Hematopoietic multipotent progenitor cell treated with erythropoietin and hydrocortisone succinate and interleukin-3 and kit ligand, for 17 days (in vitro differentiated cells): ENCODE data around the gene GTPBP2.
"Not testable (repeated sequence)": the region's sequence is repeated elsewhere in the genome, so short reads cannot be mapped to it uniquely, and the experiment has no call there.

ENCODE experiments used
- DNase-seq: peaks from one replicate; pipeline ENCODE4 v3.0.0-alpha.2; 2015; ENCODE audit warnings: low spot score

The GTPBP2 gene, protein sequence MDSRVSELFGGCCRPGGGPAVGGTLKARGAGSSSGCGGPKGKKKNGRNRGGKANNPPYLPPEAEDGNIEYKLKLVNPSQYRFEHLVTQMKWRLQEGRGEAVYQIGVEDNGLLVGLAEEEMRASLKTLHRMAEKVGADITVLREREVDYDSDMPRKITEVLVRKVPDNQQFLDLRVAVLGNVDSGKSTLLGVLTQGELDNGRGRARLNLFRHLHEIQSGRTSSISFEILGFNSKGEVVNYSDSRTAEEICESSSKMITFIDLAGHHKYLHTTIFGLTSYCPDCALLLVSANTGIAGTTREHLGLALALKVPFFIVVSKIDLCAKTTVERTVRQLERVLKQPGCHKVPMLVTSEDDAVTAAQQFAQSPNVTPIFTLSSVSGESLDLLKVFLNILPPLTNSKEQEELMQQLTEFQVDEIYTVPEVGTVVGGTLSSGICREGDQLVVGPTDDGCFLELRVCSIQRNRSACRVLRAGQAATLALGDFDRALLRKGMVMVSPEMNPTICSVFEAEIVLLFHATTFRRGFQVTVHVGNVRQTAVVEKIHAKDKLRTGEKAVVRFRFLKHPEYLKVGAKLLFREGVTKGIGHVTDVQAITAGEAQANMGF

DNA sequence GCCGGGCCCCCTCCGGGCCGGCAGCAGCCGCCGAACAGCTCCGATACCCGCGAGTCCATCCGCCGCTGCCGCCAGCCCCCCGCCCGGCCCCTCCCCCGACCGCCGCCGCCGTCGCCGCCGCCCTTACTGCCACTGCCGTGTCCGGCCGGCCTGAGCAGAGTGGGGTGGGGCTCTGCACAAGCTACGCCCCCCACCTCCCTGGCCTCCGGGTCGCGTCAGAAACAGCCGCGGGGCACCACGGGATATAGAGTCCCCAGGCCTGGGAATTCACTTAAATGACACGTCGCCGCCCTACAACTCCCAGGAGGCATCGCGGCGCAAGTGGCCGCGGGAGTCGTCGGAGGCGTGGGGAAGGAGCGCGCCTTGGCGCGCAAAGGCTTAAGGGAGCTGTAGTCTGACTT lies at the start of gene GTPBP2:
Gene GTPBP2 (minus strand): TSS at position 161 of the 401 bp plus-strand sequence. CDS start 102 bp downstream, at position 59.
- peak; percentile 97 for DNase-seq

DNA sequence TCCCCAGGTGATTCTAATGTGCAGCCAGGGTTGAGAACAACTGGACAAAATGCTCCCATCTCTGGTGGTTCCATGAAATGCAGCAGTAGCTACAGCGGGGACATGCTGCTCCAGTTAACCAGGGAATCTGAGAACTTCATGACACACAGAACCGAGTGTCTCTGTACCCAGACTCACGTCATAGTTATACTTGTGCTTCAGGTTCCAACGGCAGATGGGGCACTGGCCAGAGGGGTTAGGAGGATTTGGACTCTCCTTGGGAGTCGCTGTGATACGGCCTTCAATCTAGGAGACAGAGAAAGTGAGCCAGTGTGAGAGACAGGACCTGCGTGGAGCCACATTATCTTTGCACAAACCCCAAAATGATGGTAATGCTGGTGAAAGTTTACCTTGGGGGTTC lies 49.3 kb upstream of the GTPBP2 start:
- no peak for DNase-seq

DNA sequence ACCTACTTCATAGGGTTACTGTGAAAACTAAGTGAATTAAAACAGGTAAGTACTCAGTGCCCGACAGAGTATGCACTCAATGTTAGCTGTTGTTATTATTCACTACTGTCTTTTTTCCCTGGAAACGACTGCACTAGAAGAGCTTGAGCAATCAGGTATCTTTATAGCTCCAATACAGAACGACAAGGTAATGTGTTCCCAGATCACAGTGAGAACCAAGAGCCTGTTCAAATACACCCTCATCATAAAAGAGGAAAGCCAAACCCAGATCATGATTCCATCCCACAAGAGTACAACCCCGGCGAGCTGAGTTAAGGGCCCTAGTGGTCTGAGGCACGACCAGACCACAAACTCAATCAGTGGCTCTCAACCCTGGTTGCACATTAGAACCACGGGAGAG lies 48.7 kb upstream of the GTPBP2 start:
- no peak for DNase-seq

DNA sequence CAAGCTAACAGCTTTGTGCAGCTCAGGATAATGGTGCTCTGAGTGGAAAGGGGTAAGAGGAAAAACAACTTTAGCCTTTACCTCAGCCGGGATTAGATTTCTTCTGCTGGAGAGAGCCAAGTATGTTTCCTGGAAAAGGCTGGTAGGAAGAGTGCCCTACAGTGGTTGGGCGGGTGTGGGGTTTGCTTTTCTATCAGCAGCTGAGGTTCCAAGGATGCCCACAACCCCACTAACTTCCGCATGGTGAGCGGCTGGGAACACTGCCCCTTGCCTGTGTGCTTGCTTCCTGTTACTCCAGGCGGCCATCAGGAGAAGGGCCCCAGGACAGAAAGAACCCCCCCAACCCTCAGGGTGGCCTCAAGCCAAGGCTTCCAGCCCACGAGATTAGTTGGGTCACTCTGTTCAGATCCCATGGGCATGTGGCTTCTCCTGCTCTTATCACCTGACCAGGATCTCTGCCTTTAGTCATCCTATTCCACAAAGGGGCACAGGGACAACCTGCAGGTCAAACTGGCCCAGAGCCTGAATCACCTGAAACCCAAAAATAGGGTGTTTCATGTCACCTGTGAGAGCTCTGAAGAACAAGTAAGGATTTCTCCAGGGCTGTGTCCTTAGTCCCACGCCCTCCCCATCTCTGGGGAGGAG lies 48.0 kb upstream of the GTPBP2 start:
- no peak for DNase-seq

DNA sequence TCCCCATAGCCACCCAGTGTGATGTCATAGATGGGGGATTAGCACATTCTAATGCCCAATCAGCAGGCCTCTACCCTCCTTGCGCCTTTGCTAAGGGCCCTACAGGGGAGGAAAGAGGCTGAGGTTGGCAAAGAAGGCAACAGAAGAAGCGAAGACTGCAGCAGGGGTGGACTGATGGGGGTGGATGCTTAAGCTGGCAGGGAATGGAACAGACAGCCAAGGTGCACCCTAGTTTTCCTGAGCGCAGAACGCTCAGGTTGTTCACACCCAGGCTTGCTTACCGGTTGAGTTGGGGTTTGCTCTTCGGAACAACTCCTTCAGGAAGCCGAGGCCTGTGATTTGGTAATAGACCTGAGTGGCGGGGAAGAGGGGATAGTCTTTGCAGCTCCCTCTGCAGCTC lies 45.9 kb upstream of the GTPBP2 start:
- DNase-seq = no peak

DNA sequence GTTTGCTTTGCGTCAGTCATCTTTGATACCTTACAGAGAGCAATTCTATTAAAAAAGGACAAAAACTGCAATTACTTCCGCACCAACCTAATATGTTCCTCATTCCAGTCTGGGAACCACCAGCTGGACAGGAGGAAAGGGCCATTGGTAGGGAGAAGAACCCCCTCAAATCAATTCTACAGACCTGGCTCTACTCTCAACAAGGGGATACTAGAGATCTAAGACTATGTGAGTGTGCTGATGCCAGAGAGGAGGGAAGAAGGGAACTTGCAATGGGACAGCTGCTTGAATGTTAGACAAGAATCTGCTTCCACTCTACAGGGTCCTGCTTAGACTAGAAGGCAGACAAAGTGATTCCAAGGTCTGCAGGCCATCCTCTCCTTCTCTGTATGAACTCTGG lies 45.2 kb upstream of the GTPBP2 start:
- no peak for DNase-seq

DNA sequence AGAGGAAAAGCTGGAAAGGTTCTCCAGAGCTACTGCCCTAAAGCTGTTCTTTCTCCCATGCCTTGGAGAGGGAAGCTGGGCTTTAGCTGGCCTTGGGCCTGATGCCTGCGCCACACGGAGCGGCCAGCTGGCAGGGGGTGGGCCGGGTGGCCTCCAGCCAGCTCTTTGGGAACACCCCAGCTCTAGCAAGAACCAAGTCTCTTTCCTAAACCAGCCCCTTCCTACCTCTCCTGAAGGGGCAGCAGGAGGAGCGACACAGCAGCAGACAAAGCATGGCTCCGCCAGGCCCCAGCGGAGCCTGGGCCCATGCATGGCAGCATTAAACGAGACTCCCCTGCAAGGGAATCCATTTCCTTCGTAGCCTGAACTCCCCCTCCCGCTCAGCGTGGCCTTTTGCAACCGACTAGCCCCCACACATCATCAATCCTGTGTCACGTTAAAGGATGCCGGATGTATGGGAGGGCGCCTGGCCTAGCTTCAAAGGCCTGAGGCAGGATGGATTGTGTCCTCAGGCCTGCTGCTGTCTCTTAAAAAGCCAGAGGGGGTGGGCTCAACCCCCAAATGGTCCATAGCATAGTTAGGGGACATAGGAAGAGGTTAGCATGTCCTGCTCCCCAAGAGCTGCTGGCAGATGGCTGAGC lies 44.5 kb upstream of the GTPBP2 start:
- DNase-seq = no peak

DNA sequence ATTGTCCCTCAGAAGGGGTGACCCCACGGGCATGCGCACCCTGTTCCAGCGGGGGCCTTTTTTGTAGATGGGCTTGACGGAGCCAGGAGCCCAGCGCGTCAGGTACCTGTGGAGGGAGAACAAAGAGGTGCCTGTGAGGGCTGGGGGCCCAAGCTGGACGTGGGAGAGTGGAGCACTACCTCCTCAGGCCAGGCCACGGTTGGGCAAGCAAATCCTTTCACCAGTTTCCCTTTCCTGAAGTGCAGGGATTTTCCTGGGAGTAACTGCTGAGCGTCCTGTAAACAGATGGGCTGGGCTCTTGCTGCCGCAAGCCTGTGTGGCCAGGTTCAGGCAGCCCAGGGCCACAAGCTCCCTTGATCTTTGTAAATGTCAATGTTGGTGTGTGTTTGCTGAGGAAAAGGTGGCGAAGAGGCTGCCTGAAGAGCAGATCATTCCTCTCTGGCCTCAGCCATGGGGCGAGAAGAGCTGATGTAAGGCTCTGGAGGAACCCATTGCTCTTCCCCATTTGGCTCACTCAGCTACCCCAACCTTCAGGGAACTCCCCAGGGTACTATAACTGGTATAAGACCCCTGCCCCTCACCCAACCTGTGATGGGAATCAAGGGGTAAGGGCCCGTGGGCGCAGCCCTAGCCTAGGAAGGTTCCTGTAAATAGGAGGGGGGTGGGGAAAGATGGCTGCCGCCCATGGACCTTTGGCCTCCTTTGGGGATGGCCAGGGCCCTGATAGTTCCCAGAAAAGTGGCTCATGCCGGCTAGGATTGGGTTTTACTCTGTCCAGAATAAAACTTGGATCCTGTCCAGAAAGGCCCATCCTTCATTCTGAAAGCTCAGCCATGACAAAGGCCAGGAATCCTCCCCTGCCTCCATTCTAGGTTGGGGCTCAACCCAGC lies 43.0 kb upstream of the GTPBP2 start:
- DNase-seq = no peak

DNA sequence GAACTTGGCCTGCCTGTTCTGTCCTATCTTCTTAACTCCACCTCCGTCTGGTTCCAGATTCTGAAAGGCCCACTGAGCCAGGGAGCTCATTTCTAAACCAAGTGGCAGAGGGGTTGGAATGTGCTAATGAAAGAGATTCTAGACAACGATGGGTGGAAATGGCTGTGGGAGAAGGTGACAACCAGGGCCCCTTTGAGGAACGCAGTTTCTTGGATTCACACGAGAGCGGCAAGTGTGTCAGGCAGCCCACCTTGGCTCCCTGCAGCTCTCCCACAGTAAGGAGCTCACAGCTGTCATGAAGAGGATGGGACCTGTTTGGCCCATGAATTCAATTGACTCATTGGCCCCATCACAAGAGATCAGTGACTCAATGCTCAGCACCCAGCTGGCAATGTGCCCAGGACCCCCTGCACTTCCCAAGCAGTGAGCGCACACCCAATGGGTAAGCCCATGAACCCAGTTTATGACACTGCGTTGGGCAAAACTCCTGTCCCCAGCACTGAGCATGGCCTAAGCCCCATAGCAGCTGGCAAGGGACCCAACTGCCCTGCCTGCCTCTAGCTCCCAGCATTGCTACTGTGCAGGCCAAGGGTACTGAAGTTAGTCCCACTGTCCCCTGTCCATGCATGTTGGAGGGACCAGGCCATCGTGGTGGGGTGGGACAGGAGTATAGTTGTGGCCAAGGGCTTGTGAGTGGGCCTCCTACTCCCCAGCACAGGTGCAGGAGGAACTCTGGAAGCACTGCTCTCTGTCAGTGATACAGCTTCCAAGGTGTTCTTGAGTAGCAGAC lies 42.1 kb upstream of the GTPBP2 start:
- DNase-seq = no peak

DNA sequence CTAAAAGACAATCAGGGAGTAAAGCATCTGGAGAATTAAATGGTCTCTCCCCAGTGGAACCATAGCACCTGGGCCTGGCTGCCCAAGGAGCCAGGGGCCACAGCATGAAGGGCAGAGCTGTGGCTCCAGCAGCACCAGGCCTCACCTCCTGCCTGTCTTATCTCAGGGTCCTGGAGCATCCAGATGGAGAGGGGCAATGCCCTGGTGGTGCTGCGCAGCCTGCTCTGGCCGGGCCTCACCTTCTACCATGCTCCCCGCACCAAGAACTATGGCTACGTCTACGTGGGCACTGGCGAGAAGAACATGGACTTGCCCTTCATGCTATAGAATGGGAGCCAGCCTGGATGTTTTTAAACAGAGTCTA lies 41.5 kb upstream of the GTPBP2 start:
- no peak for DNase-seq

DNA sequence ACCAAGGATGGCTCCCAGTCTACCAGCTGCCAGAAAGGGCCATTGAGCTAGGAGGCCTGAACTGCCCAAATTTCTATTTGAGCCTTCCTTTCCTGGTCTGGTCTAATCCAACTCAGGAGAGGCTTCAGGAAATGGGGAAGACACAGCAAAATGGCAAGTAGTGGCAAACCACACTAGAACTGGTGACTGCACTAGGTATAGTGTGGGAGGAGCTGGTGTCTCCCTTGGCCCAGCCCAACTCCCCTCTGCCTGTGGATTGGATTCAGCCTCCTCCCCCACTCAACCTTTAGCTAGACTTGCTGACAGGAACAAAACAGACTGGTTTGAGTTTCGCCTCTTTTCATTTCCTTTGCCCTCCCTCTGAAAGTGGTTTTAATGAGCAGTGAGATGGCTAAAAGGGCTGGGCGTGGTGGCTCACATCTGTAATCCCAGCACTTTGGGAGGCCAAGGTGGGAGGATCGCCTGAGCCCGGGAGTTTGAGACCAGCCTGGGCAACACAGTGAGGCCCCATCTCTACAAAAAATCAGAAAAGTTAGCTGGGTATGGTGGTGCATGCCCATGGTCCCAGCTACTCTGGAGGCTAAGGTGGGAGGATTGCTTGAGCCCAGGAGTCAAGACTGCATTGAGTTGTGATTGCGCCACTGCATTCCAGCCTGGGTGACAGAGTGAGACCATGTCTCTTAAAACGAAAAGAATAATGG lies 41.0 kb upstream of the GTPBP2 start:
- no peak for DNase-seq

DNA sequence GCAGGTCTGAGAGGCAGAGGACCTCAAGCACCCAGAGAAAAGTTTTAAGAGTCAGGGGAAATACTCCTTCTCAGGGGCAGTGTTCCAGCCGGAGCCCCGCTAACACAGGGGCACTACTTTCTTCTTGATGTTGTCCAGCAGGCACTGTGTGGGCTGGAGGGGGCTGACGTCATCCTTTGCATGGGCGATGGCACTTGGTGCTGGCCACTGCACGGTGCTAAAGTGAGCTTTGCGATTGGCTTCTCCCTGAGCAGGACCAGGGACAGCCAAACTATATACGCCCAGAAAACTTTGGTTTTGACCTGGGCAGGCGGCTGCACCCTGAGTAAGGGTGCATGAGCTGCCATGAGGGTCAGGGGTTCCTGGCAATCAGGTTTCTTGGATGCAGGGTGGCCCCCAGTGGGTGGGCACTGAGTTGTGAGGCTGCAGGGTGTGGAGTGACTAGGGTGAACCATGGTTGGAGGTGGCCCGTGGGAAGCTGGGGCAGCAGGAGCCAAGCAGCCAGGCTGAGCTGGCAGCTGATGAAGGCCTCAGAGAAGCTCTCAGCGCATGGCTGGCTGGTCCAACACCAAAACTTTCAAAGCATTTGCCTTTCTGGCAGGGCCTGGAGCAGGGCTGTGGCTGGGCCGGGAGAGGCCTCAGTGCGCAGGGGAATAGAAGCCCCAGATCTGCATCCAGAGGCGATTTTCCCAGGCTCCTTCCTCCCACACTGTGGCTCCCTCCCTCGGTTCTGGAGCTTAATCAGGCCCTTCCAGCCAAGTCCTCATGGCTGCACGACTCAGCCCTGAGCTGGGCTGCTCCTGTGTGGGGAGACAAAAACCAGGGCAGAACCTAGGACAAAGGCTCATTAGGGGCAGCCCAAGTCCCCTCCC lies 40.2 kb upstream of the GTPBP2 start:
- no peak for DNase-seq

DNA sequence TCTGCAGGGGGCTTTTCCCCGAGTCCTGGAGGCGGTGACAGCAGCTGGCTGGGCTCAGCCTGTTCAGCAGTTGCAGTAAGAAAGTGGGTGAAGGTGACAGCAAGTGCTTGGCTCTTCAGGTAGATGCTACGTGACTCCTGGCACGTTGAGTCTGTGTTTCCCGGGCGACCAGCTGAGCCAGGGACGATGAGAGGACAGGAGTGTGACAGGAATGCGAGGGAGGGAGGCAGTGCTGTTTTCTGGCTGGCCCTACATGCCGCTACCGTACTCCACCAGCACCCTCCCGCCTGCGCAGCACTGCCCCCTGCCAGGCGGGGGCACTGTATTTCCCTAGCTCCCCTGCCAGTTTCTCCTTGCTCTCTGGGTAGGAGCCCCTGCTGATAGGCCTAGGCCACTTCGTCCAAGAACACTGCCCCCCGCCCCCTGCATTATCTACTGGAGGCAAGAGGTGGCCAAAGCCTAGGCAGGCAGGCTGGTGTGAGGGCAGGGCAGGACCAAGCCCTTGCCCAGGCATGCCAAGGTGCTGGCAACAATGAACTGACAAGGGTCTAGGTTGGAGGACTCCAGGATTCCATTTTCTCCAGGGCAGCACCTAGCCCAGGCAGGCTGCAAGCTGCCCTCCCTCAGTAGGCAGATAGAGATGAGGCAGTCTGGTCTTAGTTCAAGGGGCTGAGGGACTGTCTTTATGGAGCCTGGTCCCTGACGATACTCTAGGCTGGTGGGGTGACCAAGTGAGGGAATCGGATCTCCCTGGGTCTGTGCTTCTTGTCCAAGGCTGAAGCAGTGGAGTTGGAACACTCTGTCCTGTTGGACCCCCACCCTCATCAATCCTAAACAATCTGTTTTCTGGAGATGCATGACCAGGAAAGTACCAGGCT lies 39.3 kb upstream of the GTPBP2 start:
- peak; percentile 82 for DNase-seq

DNA sequence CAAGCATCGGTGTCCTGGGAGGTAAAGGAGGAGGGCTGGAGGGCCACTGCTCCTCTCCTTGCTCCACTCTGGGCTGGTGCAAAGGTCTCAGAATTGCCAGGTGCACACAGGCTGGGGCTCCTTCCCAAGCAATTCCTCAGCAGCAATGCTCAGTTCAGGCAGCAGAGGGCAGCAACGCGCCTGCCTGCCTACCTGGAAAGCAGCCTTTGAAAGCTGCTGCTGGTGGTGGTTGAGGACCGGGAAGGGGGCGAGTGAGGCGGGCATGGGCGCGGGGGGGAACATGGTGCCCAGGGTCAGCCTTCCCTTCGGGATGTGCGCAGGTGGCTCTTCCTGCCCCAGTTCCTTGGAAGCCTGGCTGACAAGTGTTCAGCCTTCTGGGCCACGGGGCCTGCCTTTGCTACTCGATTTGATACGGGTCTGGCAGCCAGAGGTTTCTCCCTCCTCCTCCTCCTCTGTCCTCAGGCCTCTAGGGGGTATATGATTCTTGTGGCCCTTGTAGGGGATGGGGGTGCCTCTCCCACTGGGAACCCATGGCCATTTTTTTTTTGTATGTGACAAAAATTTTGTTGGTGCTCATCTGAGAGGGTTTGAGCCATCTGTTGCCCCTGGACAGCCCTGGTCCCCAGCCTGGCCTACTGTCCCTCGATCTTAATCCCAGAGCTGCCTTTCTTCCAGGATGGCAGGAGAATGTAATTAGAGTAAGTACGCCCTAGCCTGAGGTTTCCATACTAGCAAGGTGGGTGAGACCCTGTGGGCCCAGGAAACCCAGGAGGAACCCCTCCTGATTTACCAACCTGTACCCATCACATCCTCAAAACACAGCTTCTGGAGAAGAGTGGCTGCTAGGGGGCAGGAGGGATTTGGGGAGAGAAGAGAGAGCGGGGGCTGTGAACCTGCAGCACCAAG lies 38.4 kb upstream of the GTPBP2 start:
- peak; percentile 88 for DNase-seq

DNA sequence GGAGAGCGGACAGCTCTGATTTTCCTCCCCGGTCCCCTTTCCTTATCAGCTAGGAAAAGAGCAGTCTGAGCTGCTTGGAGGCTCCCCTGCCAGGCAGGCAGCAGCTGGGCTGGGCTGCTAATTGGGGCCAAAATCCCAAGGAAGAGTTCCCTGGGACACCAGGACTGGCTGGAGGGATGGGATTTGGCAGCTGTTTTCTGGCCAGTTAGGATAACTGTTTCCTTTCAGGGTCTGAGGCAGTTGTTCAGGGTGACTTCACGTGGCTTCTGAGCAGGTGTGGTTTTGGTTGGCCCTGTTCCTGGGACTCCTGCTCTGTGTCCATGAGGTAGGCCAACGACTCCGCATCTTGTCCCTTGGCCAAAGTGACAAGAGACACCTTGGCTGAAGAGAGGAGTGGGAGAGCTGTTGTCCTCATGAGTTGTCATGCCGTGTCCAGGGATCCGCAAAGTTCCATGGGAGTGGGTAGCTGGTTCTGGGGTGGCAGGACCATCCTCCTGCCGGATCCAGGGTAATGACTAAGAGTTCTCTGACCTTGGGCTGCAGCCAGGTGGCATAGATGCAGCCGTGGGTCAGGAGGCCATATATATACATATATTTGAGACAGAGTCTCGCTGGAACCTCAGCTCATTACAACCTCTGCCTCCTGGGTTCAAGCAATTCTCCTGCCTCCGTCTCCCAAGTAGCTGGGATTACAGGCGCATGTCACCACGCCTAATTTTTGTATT lies 37.3 kb upstream of the GTPBP2 start:
- no peak for DNase-seq

DNA sequence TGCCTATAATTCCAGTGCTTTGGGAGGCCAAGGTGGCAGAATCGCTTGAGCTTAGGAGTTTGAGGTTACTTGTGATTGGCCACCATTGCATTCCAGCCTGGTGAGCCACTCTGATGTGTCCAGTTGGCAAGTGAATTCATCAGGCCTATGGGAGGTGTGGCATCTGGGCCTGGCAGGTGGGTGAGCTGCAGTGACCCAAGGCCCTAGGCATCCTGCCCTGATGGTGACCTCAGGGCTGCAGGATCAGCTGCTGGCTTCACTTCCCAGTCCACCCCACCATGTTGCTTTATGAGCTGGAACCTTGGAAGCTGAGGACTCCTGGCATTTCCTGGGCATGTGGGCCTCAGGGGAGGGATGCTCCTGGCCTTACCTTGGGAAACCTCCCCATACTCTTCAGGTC lies 36.3 kb upstream of the GTPBP2 start:
- DNase-seq = no peak

DNA sequence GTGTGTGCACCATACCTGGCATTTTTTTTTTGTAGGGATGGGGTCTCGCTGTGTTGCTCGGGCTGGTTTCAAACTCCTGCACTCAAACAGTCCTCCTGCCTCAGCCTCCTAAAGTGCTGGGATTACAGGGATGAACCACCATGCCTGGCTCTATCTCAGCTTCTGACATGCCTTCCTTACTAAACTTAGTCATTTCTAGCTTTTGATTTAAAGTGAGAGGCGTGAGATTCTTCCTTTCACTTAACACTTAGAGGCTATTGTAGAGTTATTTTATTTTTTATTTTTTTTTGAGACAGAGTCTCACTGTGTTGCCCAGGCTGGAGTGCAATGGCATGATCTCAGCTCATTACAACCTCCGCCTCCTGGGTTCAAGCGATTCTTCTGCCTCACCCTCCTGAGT lies 33.9 kb upstream of the GTPBP2 start:
- DNase-seq = not testable (repeated sequence)
